Omental fat pad (tissue), 4 donors: ENCODE measurements around the gene LMO3. TPM values are rescaled to one million over a fixed set of nuclear protein-coding genes. Genes with fewer than 3 reads are reported as not detected.
"Not testable (repeated sequence)": the region's sequence is repeated elsewhere in the genome, so short reads cannot be mapped to it uniquely, and the experiment has no call there.

ENCODE experiments used
- ATAC-seq: fragments of 150-250 bp; one replicate; pipeline ENCODE4 v1.9.1; 2016; ENCODE audit warnings: mild to moderate bottlenecking, moderate library complexity; ENCODE audit not compliant: low FRiP score
- DNase-seq: peaks from one replicate; pipeline ENCODE4 v3.0.0-alpha.2; 2019; ENCODE audit warnings: low spot score
- CTCF ChIP-seq, 3 donors: fragments of 450-650 bp; IDR thresholded peaks; one replicate each; pipeline ENCODE4 v1.5.1; 2016 to 2017; ENCODE audit warnings: antibody characterized with exemption in 3 of 3, mild to moderate bottlenecking in 3 of 3, moderate library complexity in 2 of 3
- total RNA-seq, 4 donors: library from RNA; depleted of rRNA; stranded (reverse); fragments of >200 nt; gene quantifications; one replicate each; pipeline ENCODE4 v1.1.0, GENCODE V29; 2016

LMO3 gene
- total RNA-seq, 4 donors from 2014 or later = 13.1 to 169 (median 93.0) TPM

GRCh38 chr12:16562435-16562834 lies 43.5 kb downstream of the LMO3 start:
- no peak for ATAC-seq
- no peak for TF ChIP-seq CTCF (IDR thresholded peaks at IDR 0.05)
- DNase-seq = no peak

DNA sequence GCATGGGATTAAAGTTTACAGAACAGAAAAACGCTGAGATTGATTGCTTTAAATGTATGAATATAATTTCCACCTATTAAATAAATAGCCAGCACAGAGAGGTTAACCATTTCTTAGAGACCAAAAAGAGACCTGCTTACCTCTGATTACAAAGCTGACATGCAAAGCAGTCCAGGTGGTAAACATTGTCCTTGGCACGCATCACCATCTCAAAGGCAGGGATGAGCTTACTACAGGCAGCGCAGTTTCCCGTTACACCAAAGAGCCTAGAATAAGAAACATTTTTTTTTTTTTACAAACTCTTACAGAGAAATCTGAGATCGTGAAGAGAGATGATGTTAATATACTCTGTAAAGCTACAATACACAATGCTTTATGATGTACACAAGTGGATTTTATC lies 45.7 kb downstream of the LMO3 start:
- DNase-seq (no peak), ATAC-seq (no peak)
- no peak for TF ChIP-seq CTCF (IDR thresholded peaks at IDR 0.05)

DNA sequence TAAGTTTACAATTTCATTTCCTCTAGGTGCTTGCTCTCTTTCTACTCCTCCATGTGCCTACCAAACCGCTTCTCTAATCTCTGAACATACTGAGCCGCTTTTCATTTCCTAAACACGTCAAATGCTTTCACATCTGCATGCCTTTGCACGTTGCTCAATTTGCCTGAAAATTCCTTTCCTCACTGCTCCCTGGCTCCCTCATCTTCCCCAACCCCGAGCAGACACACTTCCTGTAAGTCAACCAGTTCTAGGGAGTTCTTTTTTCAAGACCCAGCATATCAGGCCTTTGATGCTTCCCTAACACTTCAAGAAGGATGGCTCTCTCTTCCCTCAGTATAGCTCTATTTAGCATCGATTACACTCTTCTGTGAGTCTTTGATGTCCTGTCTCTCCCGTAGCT lies 50.3 kb downstream of the LMO3 start:
- no peak for TF ChIP-seq CTCF (IDR thresholded peaks at IDR 0.05)
- ATAC-seq = peak; percentile 41
- no peak for DNase-seq

DNA sequence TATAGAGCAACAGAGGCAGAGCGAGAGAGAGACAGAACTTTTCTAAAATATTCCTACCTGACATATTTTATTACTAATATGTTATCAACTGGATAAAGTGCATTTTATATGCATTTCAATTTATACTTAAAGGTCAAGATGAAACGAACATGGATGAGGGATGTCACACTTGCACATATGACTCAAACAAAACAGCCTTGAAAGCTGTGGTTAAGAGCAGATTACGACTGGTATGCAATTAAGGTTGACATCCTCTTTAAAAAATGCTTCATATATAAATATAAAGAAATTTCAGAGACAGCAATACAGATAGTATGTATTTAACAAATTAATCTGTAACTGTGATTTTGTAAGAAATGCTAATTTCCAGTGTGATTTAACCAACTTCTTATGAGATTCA lies 52.5 kb downstream of the LMO3 start:
- no peak for TF ChIP-seq CTCF (IDR thresholded peaks at IDR 0.05)
- DNase-seq = no peak
- ATAC-seq = no peak

DNA sequence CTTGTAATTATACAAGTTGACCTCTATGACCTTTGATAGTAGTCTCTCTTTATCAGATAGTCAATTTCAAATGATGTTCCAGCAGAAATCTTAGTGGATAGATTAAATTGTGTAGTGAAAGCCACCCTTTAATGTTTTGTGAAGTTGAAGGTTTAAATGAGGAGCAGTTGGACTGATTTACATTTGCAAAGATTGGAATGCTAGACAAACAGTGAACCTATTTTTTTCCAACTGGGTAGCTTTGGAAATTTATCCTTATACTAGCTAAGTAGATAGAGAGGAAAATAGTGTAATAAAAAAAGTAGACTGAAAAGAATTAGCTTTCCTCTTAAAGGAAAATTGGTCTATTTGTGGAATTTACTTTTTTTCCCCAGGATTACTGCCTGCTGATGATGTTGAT lies 53.7 kb downstream of the LMO3 start:
- ATAC-seq = no peak
- no peak for DNase-seq
- TF ChIP-seq CTCF (IDR thresholded peaks at IDR 0.05) = no peak

- ATAC-seq (no peak), DNase-seq (no peak)
- TF ChIP-seq CTCF (IDR thresholded peaks at IDR 0.05) = no peak
Observed at GRCh38 chr12:16545836-16546235, 60.1 kb downstream of the LMO3 start.

DNA sequence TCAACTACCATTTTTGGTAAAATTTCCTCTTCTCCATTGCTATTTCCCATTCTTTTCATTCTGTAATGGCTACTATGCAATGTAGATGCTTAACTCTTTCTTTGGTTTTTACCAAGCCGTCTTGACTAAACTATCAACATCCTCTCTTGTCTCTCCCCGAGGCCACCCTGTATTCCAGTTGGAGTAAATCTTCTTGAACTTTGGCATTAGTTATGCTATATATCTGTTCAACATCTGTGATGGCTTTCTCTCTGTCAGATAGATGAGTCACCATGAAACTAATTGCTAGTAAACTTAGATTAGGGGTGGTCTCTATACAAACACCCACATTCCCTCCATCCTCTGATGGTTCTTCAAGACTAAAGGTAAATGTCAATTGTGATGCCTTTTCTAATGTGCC lies 63.4 kb downstream of the LMO3 start:
- DNase-seq (no peak), ATAC-seq (no peak)
- TF ChIP-seq CTCF (IDR thresholded peaks at IDR 0.05) = no peak

GRCh38 chr12:16537652-16538051 lies 68.3 kb downstream of the LMO3 start:
- ATAC-seq, DNase-seq: not testable (repeated sequence)
